MV-4-11 (cell line): Measurements from ENCODE around the gene EIPR1.
"Not testable (repeated sequence)": the region's sequence is repeated elsewhere in the genome, so short reads cannot be mapped to it uniquely, and the experiment has no call there.

Experiments
- DNase-seq: peaks from one replicate; lab custom pipeline; 2025; lab: John Stamatoyannopoulos, UW

The EIPR1 gene

GRCh38 chr2:3287896-3288295 lies 89.7 kb downstream of the EIPR1 start:
- DNase-seq, result no peak

GRCh38 chr2:3286646-3287036 lies 91.0 kb downstream of the EIPR1 start:
- not testable (repeated sequence) for DNase-seq

- no peak for DNase-seq
Measured at GRCh38 chr2:3285901-3286645, 91.5 kb downstream of the EIPR1 start.

- DNase-seq, result no peak
Measured at GRCh38 chr2:3284657-3285630, 92.7 kb downstream of the EIPR1 start.

- DNase-seq, result not testable (repeated sequence)
Measured at GRCh38 chr2:3283876-3284656, 93.6 kb downstream of the EIPR1 start.

- no peak for DNase-seq
Measured at GRCh38 chr2:3283206-3283605, 94.4 kb downstream of the EIPR1 start.

GRCh38 chr2:3282056-3282998 lies 95.3 kb downstream of the EIPR1 start:
- DNase-seq, result no peak

GRCh38 chr2:3280683-3281520 lies 96.7 kb downstream of the EIPR1 start:
- no peak for DNase-seq

GRCh38 chr2:3280197-3280596 lies 97.4 kb downstream of the EIPR1 start:
- DNase-seq, result no peak

GRCh38 chr2:3279236-3279960 lies 98.2 kb downstream of the EIPR1 start:
- DNase-seq, result no peak

- no peak for DNase-seq
Measured at GRCh38 chr2:3278521-3279218, 98.9 kb downstream of the EIPR1 start.

- no peak for DNase-seq
Measured at GRCh38 chr2:3277748-3278520, 99.7 kb downstream of the EIPR1 start.

- no peak for DNase-seq
Measured at GRCh38 chr2:3277050-3277747, 100.4 kb downstream of the EIPR1 start.

GRCh38 chr2:3272761-3273160 lies 104.9 kb downstream of the EIPR1 start:
- no peak for DNase-seq

GRCh38 chr2:3270095-3270478 lies 107.5 kb downstream of the EIPR1 start:
- DNase-seq, result no peak

- no peak for DNase-seq
Measured at GRCh38 chr2:3269425-3270094, 108.1 kb downstream of the EIPR1 start.

GRCh38 chr2:3268705-3269029 lies 109.0 kb downstream of the EIPR1 start:
- DNase-seq, result no peak
